NCI-H187 treated with DMSO at 0.1 percent for 48 hours (cell line): Measurements from ENCODE around the gene USP6.
A peak's percentile ranks its signal among the peaks of the same experiment; 100 is the strongest.
"Not testable (repeated sequence)": the region's sequence is repeated elsewhere in the genome, so short reads cannot be mapped to it uniquely, and the experiment has no call there.

Experiments used
- DNase-seq: peaks from one replicate; lab custom pipeline; 2025; lab: John Stamatoyannopoulos, UW

USP6 gene

DNA sequence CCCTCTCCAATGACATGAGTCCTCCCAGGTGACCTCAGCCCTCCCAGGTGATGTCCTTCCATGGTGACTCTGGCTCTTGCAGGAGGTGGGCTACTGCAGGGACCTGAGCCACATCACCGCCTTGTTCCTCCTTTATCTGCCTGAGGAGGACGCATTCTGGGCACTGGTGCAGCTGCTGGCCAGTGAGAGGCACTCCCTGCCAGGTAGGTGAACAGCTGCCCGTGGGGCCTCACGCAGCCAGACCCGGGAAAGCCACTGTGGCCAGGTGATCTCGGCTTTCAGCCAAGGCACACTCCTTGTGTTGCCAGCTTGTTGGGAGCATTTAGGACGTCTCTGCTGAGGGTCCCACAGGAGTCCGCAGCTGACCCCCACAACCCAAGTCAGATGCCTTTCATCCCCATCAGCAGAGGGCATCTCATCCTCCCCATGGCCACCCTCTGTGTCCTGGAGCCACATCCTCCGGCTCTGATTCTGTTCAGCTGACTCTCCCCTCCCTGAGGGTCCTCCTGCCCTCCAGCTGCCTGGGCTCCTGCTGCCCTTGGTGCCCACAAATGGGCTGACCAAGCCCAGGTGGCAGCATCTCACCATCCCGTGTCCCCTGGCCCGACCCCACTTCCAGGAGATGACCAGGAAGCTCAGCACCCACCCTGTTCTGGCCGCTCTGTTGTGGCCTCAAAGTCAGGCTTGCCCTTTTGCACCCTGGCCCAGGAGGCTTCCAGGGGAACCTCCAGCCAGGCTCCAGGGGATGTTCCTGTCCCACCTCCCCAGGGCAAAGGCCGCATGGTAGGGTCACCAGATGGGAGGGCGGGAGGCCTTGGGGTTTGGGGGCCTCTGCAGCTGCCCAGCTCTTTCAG, 20.1 kb downstream of the USP6 start:
- DNase-seq = no peak

DNA sequence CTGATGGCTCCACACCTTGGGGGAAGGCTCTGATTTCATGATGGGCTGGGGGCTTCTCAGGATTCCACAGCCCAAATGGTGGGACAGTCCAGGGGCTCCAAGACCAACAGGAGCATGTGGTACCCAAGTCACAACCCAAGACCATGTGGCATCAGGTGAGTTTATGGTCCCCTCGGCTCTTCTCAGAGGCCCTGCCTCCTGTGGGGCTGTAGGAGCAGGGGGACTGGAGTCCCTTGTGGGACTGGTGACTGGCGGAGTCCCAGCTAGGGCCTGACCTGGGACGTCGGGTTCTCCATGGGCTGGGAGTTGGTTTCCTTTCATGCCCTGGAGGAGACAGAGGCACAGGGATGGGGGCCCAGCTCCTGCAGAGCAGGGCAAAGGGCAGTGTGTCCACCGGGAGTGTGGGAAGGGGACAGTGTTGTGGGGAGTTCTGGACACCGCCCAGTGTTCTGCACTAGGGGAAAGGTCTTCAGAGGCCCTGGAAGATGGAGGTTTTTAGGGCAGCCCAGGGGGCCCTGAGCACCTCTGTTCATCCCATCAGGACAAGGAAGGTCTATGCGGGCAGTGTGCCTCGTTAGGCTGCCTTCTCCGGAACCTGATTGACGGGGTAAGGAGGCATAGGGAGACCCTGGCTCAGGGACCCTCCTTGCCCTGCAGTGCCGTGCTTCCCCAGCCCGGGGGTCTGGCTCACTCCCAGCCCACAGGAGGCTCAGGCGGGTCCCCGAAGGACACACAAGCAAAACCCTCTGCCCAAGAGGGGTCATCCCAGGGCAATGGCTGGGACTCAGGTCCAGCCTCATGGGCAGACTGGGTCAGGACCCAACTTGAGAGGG, 21.0 kb downstream of the USP6 start:
- not testable (repeated sequence) for DNase-seq

DNA sequence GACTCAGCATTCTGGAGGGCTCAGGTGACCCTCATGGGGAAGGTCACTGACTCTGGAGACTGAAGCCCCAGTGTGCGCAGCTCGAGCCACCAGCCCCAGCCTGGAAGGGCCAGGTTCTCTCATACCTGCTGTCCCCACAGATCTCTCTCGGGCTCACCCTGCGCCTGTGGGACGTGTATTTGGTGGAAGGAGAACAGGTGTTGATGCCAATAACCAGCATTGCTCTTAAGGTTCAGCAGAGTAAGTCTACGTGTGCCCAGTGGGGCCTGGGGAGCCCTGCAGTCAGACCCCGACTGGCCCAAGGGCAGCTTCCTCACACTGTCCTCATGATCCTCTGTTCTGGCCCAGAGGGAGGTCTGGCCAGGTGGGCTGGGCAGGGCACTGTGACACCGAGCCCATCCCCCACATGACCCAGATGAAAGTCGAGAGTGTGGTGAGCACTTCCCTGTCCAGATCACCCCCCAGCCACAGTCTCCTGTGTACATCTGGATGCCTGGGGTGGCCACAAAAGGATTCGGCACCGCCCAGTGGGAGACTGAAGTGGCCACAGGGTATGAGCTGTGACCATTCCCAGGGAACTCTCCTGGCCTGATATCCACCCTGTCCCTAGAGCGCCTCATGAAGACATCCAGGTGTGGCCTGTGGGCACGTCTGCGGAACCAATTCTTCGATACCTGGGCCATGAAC, 21.8 kb downstream of the USP6 start:
- DNase-seq = not testable (repeated sequence)

DNA sequence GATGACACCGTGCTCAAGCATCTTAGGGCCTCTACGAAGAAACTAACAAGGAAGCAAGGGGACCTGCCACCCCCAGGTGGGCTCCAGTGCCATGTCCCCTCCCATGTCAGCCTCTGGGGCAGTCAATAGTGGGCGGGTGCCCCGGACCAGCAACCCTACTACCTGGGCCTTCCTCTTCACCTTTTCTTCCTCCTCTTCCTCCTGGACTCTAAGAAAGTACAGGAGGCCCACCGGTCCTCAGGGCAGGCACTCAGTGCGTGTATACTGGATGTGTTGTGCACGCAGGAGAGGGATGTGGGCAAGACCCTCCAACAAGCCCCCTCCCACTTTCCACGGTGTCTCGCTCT, 22.3 kb downstream of the USP6 start:
- not testable (repeated sequence) for DNase-seq

DNA sequence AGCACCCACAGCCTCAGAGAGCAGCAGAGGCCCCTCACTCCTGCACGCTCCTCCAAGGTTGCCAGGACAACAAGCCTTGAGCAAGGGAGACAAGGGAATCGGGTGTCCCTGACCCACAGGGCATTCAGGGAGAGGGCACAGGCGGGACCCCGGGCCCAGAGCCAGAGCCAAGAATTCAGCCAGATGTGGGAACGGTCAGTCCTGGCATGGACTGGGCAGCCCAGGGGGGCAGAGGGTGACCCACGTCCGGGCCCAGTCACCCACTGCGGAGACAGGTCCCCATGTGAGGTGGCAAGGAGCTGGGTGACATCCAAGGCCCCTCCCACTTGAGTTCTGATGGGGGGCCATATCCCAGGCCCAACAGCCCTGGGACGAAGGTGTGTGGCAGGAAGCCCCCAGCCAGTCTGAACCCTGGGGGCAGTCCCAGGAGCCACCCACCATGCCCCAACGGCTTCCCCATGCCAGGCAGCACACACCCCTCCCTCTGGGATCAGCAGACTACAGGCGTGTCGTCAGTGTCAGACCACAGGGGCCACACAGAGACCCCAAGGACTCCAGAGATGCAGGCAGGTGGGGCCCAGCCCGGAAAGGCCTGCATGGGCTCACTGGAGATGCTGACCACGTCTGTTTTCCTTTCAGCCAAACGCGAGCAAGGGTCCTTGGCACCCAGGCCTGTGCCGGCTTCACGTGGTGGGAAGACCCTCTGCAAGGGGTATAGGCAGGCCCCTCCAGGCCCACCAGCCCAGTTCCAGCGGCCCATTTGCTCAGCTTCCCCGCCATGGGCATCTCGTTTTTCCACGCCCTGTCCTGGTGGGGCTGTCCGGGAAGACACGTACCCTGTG, 23.0 kb downstream of the USP6 start:
- no peak for DNase-seq

DNA sequence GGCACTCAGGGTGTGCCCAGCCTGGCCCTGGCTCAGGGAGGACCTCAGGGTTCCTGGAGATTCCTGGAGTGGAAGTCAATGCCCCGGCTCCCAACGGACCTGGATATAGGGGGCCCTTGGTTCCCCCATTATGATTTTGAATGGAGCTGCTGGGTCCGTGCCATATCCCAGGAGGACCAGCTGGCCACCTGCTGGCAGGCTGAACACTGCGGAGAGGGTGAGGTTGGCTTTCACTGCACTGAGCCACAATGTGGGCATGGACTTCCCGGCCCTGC, 23.6 kb downstream of the USP6 start:
- no peak for DNase-seq

DNA sequence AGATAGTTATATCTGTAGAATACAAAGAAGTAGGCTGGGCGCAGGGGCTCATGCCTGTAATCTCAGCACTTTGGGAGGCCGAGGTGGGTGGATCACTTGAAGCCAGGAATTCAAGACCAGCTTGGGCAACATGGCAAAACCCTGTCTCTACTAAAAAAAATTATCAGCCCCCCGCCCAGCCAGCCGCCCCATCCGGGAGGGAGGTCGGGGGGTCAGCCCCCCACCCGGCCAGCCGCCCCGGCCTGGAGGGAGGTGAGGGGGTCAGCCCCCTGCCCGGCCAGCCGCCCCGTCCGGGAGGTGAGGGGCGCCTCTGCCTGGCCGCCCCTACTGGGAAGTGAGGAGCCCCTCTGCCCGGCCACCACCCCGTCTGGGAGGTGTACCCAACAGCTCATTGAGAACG, 27.0 kb downstream of the USP6 start:
- not testable (repeated sequence) for DNase-seq

DNA sequence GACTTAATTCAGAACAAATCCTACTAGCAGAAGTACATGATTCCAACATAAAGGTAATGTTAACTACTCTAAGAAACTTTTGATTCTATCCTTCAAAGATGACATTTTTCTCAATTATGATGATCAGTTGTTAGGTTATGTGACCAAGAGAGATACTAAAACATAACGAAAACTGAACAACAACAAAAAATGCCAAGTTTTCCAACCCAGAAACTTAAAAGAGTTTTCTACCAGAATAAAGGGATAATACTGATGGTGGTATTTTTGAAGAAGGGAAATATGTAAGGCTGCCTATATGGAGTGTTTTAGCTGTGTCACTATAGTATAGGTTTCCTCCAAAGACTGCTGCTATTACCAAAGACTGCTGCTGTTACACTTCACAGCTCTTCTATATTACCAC, 30.3 kb downstream of the USP6 start:
- DNase-seq = not testable (repeated sequence)

DNA sequence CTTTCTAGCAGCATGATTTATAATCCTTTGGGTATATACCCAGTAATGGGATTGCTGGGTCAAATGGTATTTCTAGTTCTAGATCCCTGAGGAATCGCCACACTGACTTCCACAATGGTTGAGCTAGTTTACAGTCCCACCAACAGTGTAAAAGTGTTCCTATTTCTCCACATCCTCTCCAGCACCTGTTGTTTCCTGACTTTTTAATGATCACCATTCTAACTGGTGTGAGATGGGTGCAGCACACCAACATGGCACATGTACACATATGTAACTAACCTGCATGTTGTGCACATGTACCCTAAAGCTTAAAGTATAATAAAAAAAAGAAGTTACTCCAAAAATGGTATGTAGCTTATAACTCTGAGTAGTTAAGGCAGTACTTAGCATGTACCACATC, 44.9 kb downstream of the USP6 start:
- DNase-seq = not testable (repeated sequence)

DNA sequence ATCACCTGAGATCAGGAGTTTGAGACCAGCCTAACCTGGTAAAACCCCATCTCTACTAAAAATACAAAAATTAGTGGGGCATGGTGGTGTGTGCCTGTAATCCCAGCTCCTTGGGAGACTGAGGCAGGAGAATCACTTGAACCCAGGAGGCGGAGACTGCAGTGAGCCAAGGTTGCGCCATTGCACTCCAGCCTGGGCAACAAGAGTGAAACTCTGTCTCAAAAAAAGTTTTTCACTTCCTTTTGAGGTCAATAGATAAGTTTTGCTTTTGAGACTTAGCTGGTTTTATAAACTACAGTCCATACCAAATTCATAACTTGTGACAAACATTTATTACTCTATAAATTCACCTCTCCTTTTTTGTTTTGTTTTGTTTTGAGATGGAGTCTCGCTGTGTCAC, 46.0 kb downstream of the USP6 start:
- DNase-seq = not testable (repeated sequence)

DNA sequence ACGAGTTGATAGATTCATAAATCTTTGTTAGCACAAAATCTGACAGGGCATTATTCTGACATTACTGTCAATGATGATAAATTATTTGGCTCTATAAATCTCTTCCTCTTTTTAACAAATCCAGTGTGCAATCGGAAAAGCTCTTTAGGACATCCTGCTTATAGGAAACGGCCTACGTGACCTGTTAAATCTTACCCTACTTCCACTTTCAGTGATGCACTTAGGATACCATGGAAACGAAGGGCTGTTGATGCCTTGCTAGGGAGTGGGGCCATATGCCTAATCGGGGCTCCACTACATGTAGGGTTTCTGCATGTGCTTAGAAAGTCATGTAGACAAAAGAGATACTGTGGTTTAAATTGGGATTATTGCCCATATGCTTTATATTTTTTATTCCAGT, 48.6 kb downstream of the USP6 start:
- no peak for DNase-seq

DNA sequence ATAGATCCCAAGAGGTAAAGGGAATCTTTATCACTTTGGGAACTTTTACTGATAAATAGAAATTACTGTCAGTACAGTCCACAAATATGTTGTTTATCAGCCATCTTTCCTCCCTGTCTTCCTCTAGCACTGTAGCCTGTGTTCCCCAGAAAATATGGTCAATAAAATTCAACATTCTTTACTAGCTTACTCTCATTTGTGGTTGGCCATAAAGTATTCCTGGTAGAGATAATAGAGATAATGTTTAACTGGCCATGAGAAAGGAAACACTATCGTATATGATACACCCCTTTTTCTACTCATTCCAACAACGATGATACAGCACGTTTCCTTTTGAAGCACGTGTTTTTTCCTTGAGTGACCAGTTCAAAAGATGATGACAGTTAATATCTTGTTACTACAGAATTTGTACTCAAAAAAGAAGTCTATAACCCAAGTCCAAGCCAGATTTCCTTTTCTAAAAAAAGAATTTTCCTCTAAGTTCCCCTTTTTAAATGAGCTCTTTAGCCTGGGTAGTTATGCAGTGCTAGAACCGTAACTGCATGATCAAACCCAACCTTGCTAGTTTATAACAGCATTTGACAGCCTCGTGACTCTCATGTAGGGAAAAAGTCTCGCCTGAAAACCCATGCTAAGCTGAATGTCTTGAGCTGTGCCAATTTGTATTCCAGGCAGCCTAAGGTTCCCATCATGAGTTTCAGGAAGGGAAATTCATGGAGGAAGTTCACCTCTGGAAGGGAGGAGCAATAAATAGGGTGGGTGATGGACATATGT, 50.1 kb downstream of the USP6 start:
- not testable (repeated sequence) for DNase-seq

DNA sequence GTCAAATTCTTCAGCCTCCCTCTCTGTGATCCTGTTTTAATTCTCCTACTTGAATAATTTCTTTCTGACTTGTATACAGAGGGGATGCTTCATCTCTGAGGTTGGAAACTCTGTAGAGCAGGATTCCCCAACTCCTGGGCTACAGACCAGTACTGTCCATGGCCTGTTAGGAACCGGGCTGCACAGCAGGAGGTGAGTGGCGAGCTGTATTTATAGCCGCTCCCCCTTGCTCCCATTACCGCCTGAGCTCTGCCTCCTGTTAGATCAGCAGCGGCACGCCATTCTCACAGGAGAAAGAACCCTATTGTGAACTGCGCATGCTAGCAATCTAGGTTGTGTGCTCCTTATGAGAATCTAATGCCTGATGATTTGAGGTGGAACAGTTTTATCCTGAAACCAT, 59.2 kb downstream of the USP6 start:
- DNase-seq = not testable (repeated sequence)

DNA sequence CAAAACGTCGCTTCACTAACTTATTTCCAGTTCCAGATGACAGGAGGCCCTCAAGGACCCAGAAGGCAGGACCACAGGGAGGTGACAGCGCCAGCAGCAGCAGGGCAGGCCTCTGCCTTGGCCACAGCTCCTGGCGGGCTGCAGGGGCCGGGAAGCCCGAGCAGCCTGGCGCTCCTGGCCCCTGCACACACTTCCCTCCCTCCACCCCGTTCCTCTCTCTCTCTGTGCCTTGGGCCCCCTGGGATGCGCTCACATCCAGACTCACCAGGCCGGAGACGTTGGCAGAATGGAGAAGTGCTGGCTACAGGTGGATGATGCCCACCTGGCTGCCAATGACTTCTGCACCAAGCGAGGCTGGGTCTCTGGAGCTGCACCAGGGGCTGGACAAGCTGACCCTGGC, 63.2 kb downstream of the USP6 start:
- DNase-seq = no peak

DNA sequence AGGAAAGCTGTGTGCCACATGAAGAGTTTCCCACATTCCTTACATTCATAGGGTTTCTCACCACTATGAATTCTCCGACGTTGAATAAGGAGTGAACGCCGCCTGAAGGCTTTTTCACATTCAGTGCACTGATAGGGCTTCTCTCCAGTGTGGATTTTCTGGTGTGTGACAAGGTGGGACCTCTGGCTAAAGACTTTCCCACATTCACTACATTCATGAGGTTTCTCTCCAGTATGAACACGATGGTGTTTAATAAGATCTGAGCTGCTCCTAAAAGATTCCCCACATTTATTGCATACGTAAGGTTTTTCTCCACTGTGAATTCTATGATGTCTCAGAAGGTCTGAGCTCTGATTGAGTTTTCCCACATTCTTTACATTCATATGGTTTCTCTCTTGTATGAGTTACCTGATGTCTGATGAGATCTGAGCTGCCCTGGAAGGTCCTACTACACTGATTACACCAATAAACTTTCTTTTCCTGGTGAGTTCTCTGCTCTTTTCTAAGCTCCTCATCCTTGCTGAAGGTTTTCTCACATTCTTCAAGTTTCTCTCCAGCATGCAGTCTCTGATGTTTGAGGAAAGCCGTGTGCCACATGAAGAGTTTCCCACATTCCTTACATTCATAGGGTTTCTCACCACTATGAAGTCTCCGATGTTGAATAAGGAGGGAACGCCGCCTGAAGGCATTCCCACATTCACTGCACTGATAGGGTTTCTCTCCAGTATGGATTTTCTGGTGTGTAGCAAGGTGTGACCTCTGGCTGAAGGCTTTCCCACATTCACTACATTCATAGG, 65.9 kb downstream of the USP6 start:
- no peak for DNase-seq

DNA sequence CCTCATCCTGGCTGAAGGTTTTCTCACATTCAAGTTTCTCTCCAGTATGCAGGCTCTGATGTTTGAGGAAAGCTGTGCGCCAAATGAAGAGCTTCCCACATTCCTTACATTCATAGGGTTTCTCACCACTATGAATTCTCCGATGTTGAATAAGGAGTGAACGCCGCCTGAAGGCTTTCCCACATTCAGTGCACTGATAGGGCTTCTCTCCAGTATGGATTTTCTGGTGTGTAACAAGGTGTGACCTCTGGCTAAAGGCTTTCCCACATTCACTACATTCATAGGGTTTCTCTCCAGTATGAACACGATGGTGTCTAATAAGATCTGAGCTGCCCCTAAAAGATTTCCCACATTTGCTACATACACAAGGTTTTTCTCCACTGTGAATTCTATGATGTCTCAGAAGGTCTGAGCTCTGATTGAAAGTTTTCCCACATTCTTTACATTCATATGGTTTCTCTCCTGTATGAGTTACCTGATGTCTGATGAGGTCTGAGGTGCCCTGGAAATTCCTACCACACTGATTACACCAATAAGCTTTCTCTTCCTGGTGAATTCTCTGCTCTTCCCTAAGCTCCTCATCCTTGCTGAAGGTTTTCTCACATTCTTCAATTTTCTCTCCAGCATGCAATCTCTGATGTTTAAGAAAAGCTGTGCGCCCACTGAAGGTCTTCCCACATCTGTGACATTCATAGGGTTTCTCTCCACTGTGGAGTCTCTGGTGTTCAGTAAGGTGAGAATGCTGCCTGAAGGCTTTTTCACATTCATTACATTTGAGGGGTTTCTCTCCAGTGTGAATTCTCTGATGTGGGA, 67.0 kb downstream of the USP6 start:
- no peak for DNase-seq

DNA sequence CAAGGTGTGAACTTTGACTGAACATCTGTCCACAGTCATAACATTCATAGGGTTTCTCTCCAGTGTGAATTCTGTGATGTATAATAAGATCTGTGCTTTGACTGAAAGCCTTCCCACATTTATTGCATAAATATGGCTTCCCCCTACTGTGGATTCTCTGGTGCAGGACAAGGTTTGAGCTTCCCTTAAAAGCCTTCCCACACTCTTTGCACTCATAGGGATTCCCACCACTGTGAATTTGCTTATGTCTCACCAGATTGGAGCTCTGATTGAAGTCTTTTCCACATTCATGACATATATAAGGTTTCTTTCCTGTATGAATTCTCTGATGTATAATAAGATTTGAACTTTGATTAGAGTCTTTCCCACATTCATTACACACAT, 67.6 kb downstream of the USP6 start:
- DNase-seq = no peak

DNA sequence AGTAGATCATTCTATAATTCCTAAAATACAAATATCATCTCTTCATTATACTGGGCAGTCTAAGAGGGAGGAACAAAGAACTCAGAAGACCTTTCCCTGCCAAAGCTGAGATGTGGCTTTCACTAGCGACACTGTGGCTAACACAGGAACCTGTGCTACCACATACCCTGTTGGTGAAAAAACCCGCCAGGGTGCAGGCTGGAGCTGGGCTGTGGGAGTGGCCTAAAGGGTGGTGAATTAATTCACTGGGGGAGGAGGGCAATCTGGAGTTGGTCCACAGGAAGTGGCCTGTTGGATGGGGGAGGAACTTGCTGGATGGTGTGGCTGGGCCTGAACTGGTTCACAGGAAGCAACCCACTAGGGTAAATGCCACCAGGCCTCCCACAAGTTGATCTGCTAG, 68.5 kb downstream of the USP6 start:
- DNase-seq = no peak

DNA sequence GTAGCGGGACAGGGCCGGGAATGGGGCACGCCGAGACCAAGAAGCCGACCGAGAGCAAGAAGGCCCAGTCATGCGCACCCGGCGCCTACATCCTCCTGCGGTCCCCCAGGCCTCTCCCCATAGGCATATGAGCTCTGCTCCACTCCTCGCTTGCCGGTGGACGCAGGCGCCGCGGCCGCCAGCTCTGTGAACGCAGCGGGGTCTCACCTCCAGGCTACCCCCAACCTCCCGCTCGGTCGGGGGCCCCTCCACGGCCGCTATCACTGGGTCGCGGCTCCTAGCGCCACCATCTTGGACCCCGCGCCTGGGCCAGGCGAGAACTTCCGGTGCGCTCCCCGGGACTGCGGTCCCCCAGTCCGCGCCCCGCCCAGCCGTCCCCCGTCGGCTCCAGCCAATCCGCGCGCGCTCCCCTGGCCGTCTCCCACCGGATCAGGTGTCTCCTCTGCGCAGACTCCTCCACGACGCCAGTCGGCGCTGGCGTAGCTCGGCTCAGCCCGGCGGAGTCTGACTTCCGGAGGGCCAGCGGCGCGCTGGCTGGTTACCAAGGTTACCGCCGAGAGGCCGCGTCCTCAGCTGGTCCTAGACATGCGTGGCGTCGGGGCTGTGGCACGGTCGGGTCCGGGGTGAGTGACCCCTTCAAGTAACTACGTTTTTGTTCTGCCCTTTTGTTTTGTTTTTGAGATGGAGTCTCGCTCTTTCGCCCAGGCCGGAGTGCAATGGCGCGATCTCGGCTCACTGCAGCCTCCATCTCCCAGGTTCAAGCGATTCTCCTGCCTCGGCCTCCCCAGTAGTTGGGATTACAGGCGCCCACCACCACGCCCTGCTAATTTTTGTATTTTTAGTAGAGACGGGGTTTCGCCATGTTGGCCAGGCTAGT, 75.9 kb downstream of the USP6 start, which contains the start of gene ZNF594:
Gene ZNF594 (minus strand): TSS at position 328 of the 877 bp plus-strand sequence. CDS start 7,612 bp downstream, outside the sequence.
- DNase-seq = peak; percentile 29
